ENCODE measurements around the gene REX1BD.
A peak's percentile ranks its signal among the peaks of the same experiment; 100 is the strongest.
"Not testable (repeated sequence)": the region's sequence is repeated elsewhere in the genome, so short reads cannot be mapped to it uniquely, and the experiment has no call there.

The REX1BD gene

GRCh38 chr19:18577365-18577914 lies 11.2 kb upstream of the REX1BD start:
- DNase-seq (ENCODE audit: low read depth, low spot score) = no peak

- no peak for DNase-seq (ENCODE audit: low read depth, low spot score)
Measured at GRCh38 chr19:18580311-18580710, 8.3 kb upstream of the REX1BD start.

- no peak for DNase-seq (ENCODE audit: low read depth, low spot score)
Measured at GRCh38 chr19:18586306-18586705, 2.3 kb upstream of the REX1BD start.

GRCh38 chr19:18587561-18587960 lies 1.0 kb upstream of the REX1BD start:
- no peak for DNase-seq (ENCODE audit: low read depth, low spot score)

- DNase-seq (ENCODE audit: low read depth, low spot score) = no peak
Measured at GRCh38 chr19:18587962-18588610, 512 bp upstream of the REX1BD start.

- DNase-seq (ENCODE audit: low read depth, low spot score) = no peak
Measured at GRCh38 chr19:18589380-18590272, 1.0 kb downstream of the REX1BD start.

- no peak for DNase-seq (ENCODE audit: low read depth, low spot score)
Measured at GRCh38 chr19:18590273-18591272, 2.0 kb downstream of the REX1BD start.

- DNase-seq (ENCODE audit: low read depth, low spot score) = peak; percentile 54
Measured at GRCh38 chr19:18591735-18592385, 3.3 kb downstream of the REX1BD start.

GRCh38 chr19:18592732-18593131 lies 4.1 kb downstream of the REX1BD start:
- DNase-seq (ENCODE audit: low read depth, low spot score) = not testable (repeated sequence)

- no peak for DNase-seq (ENCODE audit: low read depth, low spot score)
Measured at GRCh38 chr19:18593367-18594095, 4.9 kb downstream of the REX1BD start.

GRCh38 chr19:18594096-18594823 lies 5.7 kb downstream of the REX1BD start:
- DNase-seq (ENCODE audit: low read depth, low spot score) = no peak

- DNase-seq (ENCODE audit: low read depth, low spot score) = no peak
Measured at GRCh38 chr19:18594824-18595373, 6.3 kb downstream of the REX1BD start.

- no peak for DNase-seq (ENCODE audit: low read depth, low spot score)
Measured at GRCh38 chr19:18595475-18595874, 6.9 kb downstream of the REX1BD start.

- no peak for DNase-seq (ENCODE audit: low read depth, low spot score)
Measured at GRCh38 chr19:18596752-18597157, 8.2 kb downstream of the REX1BD start.

- no peak for DNase-seq (ENCODE audit: low read depth, low spot score)
Measured at GRCh38 chr19:18597809-18598660, 9.4 kb downstream of the REX1BD start.

- no peak for DNase-seq (ENCODE audit: low read depth, low spot score)
Measured at GRCh38 chr19:18599485-18599884, 10.9 kb downstream of the REX1BD start.

GRCh38 chr19:18600692-18601397 lies 12.2 kb downstream of the REX1BD start:
- not testable (repeated sequence) for DNase-seq (ENCODE audit: low read depth, low spot score)

- DNase-seq (ENCODE audit: low read depth, low spot score) = no peak
Measured at GRCh38 chr19:18601875-18602274, 13.3 kb downstream of the REX1BD start.
